Raji (cell line): Measurements from ENCODE around the gene ENOPH1.
A peak's percentile ranks its signal among the peaks of the same experiment; 100 is the strongest.

Source experiments
- POLR2A ChIP-seq: IDR thresholded peaks from 2 replicates; pipeline ENCODE4 v1.6.1; 2011; ENCODE audit warnings: low read depth, low read length, control low read depth; ENCODE audit not compliant: insufficient read depth

The ENOPH1 gene

GRCh38 chr4:82422616-82423015 is 7.8 kb upstream of the ENOPH1 start:
- TF ChIP-seq POLR2A = no peak

GRCh38 chr4:82423245-82424054 is 6.9 kb upstream of the ENOPH1 start:
- no peak for TF ChIP-seq POLR2A

GRCh38 chr4:82425478-82425877 is 4.9 kb upstream of the ENOPH1 start:
- no peak for TF ChIP-seq POLR2A

- TF ChIP-seq POLR2A = no peak
These were observed 1.8 kb upstream of the ENOPH1 start for GRCh38 chr4:82428526-82428968.

- TF ChIP-seq POLR2A = peak; percentile 83
These were observed 1.2 kb upstream of the ENOPH1 start for GRCh38 chr4:82428969-82429727.

GRCh38 chr4:82429728-82430192 is 630 bp upstream of the ENOPH1 start:
- TF ChIP-seq POLR2A = peak; percentile 5; the same call in 1 of the 2 replicates

- no peak for TF ChIP-seq POLR2A
These were observed 765 bp downstream of the ENOPH1 start for GRCh38 chr4:82430964-82431745.

GRCh38 chr4:82431831-82432230 is 1.4 kb downstream of the ENOPH1 start:
- TF ChIP-seq POLR2A = no peak

- no peak for TF ChIP-seq POLR2A
These were observed 2.2 kb downstream of the ENOPH1 start for GRCh38 chr4:82432596-82432995.

GRCh38 chr4:82433791-82434190 is 3.4 kb downstream of the ENOPH1 start:
- no peak for TF ChIP-seq POLR2A

GRCh38 chr4:82434949-82435348 is 4.6 kb downstream of the ENOPH1 start:
- no peak for TF ChIP-seq POLR2A

- no peak for TF ChIP-seq POLR2A
These were observed 5.7 kb downstream of the ENOPH1 start for GRCh38 chr4:82436130-82436529.

GRCh38 chr4:82436780-82437179 is 6.4 kb downstream of the ENOPH1 start:
- no peak for TF ChIP-seq POLR2A

- no peak for TF ChIP-seq POLR2A
These were observed 7.1 kb downstream of the ENOPH1 start for GRCh38 chr4:82437285-82438005.

GRCh38 chr4:82439088-82439487 is 8.7 kb downstream of the ENOPH1 start:
- TF ChIP-seq POLR2A = no peak
